Measurements from ENCODE around the gene SPECC1.

DNA sequence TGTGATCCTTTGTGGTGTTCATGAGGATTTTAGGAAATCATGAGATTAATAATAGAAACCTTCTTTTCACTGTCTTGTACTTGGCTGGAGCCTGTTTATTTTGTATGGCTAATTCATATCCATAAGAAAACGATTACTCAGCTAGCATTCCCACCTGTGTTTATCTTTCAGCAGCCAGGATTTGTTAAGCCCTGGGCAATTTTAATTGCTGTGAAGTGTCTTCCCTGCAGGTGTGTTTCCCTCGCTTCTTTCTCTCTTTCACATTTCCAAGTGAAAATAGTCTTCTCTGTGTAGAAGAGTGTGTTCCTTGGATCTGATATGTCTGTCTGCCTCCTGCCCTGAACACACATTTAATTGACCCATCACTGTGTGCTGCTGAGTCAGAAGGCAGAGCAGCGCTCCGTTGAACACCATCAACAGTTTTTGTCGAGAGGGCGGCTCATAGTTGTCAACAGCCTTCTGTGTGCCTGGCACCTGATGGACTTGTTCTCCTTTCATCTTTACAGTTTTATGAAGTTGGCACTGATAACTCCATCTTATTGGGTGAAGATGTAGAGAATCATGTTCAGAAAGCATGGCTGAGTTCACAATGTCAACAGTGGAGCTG is 83.2 kb downstream of the SPECC1 start:
- TF ChIP-seq CTCF (IDR thresholded peaks at IDR 0.05) (no peak), POLR2A (IDR thresholded peaks at IDR 0.05) (no peak)
